ENCODE results near the gene DCLRE1C. TPM values are rescaled to one million over a fixed set of nuclear protein-coding genes. Genes with fewer than 3 reads are reported as not detected.
"Not testable (repeated sequence)": the region's sequence is repeated elsewhere in the genome, so short reads cannot be mapped to it uniquely, and the experiment has no call there.

Gene DCLRE1C
- total RNA-seq, 1 donor from 2014 or later: 13.5 TPM

- Histone ChIP-seq H3K27me3 (no peaks in the 10 kb centered on the region), H3K27ac (no peak overlapping the region), H3K4me3 (no peak overlapping the region), H3K9me3 (no peaks in the 10 kb centered on the region), H3K4me1 (peaks cover 9% of the 10 kb centered on the region), H3K36me3 (peaks cover 0 to 42% of the 10 kb centered on the region in 2 donors)
- intact Hi-C loops (cut with DNase I): no loop called here
- no peak for DNase-seq (ENCODE audit: extremely low spot score in 2 of 2)
- TF ChIP-seq POLR2AphosphoS5 (IDR thresholded peaks at IDR 0.05; ENCODE audit: insufficient read depth in 1 of 2, low read depth in 1 of 2) (no peak), POLR2A (IDR thresholded peaks at IDR 0.05) (no peak)
- TF ChIP-seq, protein P1, sequence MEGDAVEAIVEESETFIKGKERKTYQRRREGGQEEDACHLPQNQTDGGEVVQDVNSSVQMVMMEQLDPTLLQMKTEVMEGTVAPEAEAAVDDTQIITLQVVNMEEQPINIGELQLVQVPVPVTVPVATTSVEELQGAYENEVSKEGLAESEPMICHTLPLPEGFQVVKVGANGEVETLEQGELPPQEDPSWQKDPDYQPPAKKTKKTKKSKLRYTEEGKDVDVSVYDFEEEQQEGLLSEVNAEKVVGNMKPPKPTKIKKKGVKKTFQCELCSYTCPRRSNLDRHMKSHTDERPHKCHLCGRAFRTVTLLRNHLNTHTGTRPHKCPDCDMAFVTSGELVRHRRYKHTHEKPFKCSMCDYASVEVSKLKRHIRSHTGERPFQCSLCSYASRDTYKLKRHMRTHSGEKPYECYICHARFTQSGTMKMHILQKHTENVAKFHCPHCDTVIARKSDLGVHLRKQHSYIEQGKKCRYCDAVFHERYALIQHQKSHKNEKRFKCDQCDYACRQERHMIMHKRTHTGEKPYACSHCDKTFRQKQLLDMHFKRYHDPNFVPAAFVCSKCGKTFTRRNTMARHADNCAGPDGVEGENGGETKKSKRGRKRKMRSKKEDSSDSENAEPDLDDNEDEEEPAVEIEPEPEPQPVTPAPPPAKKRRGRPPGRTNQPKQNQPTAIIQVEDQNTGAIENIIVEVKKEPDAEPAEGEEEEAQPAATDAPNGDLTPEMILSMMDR (IDR thresholded peaks at IDR 0.05): no peak
Measured at GRCh38 chr10:14947268-14947667, 6.6 kb downstream of the DCLRE1C start.

DNA sequence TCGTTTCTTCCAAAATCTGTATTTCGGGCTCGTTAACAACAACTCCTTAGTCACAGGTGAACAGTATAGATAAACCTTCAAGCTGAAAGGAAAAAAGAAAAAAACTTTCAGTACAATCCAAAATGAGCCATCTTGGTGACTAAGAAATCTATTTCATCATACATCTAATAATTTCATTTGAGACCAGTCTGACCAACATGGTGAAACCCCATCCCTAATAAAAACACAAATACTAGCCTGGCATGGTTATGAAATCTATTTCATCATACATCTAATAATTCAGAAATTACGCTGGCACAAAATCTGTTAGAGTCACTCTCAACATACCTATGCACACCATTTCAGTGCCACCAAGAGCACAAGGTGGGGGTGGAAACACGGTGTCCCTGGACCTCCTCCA lies 8.8 kb downstream of the DCLRE1C start:
- Histone ChIP-seq H3K27me3 (no peaks in the 10 kb centered on the region), H3K36me3 (peaks cover 0 to 48% of the 10 kb centered on the region in 2 donors), H3K9me3 (no peaks in the 10 kb centered on the region), H3K4me1 (no peaks in the 10 kb centered on the region), H3K4me3 (no peak overlapping the region), H3K27ac (no peak overlapping the region)
- DNase-seq (ENCODE audit: extremely low spot score in 2 of 2): no peak
- intact Hi-C loops (cut with DNase I): no loop called here
- TF ChIP-seq, protein P1 (IDR thresholded peaks at IDR 0.05): no peak
- TF ChIP-seq POLR2A (IDR thresholded peaks at IDR 0.05) (no peak), POLR2AphosphoS5 (IDR thresholded peaks at IDR 0.05; ENCODE audit: insufficient read depth in 1 of 2, low read depth in 1 of 2) (no peak)

DNA sequence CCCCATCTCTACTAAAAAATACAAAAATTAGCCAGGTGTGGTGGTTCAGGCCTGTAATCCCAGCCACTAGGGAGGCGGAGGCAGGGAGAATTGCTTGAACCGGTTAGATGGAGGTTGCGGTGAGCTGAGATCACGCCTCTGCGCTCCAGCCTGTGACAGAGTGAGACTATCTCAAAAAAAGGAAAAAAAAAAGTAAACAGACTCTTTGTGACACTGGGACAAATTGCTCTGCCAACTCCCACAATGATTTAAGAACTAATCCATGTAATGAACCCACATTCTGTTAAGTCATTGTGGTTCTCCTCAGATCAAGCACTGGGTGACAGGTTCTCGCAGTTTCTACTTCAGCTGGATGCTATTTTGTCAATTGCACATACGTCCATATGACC lies 11.0 kb downstream of the DCLRE1C start:
- H3K4me3 ChIP-seq; DNase-seq (ENCODE audit: extremely low spot score in 2 of 2); intact Hi-C loops (cut with DNase I); H3K27me3 ChIP-seq; H3K9me3 ChIP-seq; H3K27ac ChIP-seq; H3K4me1 ChIP-seq: not testable (repeated sequence)
- peaks cover 0 to 37% of the 10 kb centered on the region in 2 donors for H3K36me3 ChIP-seq

DNA sequence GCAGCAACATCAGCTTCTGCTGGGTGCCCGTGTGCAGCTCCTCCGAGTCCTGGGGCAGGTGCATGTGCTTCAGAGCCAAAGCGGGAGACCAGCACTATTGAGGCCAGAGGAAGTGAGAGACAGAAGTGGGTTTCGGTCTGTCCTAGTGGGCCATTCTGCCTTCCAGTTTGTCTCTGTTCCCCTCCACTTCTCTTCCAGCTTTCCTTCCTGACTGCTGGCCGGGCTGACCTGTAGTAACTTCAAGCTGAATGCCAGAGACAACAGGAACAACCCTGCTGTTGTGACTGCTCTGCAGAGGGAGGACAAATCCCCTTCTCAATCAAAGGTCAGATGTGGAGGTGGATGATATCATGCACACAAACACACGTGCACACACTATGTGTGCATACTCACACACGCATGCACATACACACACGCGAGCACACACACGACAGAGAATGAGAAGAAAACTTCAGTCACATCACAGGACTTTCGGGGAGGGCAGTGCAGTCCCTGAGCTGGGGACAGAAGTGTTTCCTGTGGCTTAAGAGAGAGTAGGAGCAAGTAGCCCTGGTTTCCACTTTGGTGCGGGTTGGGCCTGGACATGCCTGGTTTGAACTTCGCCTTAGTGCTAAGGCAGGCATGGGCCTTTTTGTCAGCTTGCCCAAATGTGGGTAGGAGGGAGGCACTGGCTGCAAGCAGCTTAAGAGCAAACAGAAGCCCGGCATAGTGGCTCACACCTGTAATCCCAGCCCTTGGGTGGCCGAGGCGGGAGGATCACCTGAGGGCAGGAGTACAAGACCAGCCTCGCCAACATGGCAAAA lies 11.5 kb downstream of the DCLRE1C start:
- H3K9me3 ChIP-seq; H3K27me3 ChIP-seq; DNase-seq (ENCODE audit: extremely low spot score in 2 of 2); intact Hi-C loops (cut with DNase I); H3K4me1 ChIP-seq; H3K4me3 ChIP-seq; H3K27ac ChIP-seq: not testable (repeated sequence)
- peaks cover 0 to 31% of the 10 kb centered on the region in 2 donors for H3K36me3 ChIP-seq

- H3K9me3 ChIP-seq; intact Hi-C loops (cut with DNase I); H3K4me3 ChIP-seq; H3K27ac ChIP-seq; H3K4me1 ChIP-seq; H3K27me3 ChIP-seq: not testable (repeated sequence)
- peaks cover 0 to 26% of the 10 kb centered on the region in 2 donors for H3K36me3 ChIP-seq
- peak in 1 of 2 donors; percentile 14 for DNase-seq (ENCODE audit: extremely low spot score in 2 of 2)
Measured at GRCh38 chr10:14938971-14939370, 14.9 kb downstream of the DCLRE1C start.

DNA sequence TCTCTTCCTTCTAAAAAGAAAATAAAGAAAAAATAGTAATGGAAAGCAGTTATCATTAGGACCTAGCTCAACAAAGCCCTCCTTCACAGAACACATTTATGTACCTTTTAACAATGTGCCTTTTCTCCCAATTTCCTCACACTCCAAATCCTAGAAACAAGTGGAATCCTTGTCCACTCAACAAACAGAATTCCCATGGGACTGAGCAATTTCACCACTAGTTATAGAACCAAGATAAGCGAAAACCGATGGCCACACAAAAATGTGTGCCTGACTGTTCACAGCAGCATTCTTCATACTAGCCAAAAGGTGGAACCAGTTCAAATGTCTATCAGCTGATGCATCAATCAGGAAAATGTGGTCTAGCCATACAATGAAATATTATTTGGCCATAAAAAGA lies 17.3 kb downstream of the DCLRE1C start:
- no peak for TF ChIP-seq POLR2AphosphoS5 (IDR thresholded peaks at IDR 0.05; ENCODE audit: insufficient read depth in 1 of 2, low read depth in 1 of 2)
- no peak overlapping the region for H3K4me3 ChIP-seq
- DNase-seq (ENCODE audit: extremely low spot score in 2 of 2): peak; percentile 11 to 14
- intact Hi-C loops (cut with DNase I): no loop called here
- no peaks in the 10 kb centered on the region for H3K9me3 ChIP-seq
- H3K36me3 ChIP-seq: peaks cover 0 to 36% of the 10 kb centered on the region in 2 donors
- no peaks in the 10 kb centered on the region for H3K4me1 ChIP-seq
- no peak overlapping the region for H3K27ac ChIP-seq
- no peaks in the 10 kb centered on the region for H3K27me3 ChIP-seq

GRCh38 chr10:14930610-14931009 lies 23.3 kb downstream of the DCLRE1C start:
- H3K4me1 ChIP-seq: no peaks in the 10 kb centered on the region
- intact Hi-C loops (cut with DNase I): no loop called here
- H3K9me3 ChIP-seq: no peaks in the 10 kb centered on the region
- H3K27me3 ChIP-seq: no peaks in the 10 kb centered on the region
- no peak for TF ChIP-seq POLR2A (IDR thresholded peaks at IDR 0.05)
- TF ChIP-seq, protein P1 (IDR thresholded peaks at IDR 0.05): no peak
- no peak for TF ChIP-seq POLR2AphosphoS5 (IDR thresholded peaks at IDR 0.05; ENCODE audit: insufficient read depth in 1 of 2, low read depth in 1 of 2)
- no peak overlapping the region for H3K4me3 ChIP-seq
- no peak for DNase-seq (ENCODE audit: extremely low spot score in 2 of 2)
- no peak overlapping the region for H3K27ac ChIP-seq
- peaks cover 0 to 59% of the 10 kb centered on the region in 2 donors for H3K36me3 ChIP-seq
